ENCODE results near the gene TACR1.

The TACR1 gene

GRCh38 chr2:75023666-75024455 lies 175.5 kb downstream of the TACR1 start:
- DNase-seq (ENCODE audit: low read depth in 2 of 3, low spot score in 1 of 3), result no peak

- no peak for DNase-seq (ENCODE audit: low read depth in 2 of 3, low spot score in 1 of 3)
These were observed 176.8 kb downstream of the TACR1 start for GRCh38 chr2:75022516-75022915.

DNA sequence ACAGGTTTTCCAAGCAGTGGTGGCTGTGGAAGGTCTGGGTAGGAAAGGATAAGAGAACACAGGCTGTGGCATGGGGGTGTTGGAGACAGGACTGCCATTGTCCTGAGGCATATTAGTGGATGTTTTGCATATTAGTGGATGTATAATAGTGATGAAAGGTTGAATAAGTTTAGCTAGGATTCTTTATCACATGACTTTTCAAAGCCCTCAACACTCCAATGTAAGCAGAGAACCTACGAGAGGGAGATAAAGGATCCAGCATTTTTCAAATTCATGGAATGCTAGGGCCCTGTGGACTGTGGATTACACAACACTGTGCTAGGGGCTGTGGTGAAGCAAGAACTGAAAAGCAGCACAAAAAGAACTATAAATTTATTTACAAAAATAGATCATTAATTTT lies 177.6 kb downstream of the TACR1 start:
- DNase-seq (ENCODE audit: low read depth in 2 of 3, low spot score in 1 of 3), result no peak

DNA sequence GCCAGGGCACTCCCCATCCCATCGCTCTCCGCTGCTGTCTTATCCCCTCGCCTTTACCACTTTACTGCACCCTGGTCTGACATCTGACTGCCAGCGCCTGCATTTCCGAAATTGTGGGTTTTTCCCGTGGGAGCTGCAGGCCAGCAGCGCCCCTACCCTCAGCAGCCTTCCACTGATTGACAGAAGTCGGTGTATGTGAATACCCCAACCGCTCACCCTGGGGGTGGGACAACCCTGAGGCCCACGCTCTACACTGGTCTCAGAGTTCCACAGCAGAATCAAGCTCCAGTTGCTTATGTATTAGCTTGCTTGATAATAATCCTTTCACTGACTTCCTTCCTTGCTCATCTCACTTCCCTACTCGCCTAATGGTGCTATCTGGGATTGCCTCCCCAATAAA lies 178.8 kb downstream of the TACR1 start:
- no peak for DNase-seq (ENCODE audit: low read depth in 2 of 3, low spot score in 1 of 3)

- no peak for DNase-seq (ENCODE audit: low read depth in 2 of 3, low spot score in 1 of 3)
These were observed 179.5 kb downstream of the TACR1 start for GRCh38 chr2:75019790-75020189.

DNA sequence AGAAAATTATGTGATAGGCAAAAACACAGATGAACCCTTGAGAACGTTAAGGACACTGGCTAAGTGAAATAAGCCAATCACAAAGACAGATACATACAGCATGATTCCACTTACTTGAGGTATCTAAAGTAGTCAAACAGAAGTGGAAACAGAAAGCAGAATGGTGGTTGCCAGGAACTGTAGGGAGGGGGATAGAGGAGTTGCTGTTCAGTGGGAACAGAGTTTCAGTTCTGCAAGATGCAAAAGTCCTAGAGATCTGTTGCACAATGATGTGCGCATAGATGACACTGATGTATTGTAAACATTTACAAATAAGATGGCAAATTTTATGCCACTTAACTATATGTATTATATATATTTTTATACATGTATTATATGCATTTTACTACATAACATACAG lies 181.2 kb downstream of the TACR1 start:
- no peak for DNase-seq (ENCODE audit: low read depth in 2 of 3, low spot score in 1 of 3)

DNA sequence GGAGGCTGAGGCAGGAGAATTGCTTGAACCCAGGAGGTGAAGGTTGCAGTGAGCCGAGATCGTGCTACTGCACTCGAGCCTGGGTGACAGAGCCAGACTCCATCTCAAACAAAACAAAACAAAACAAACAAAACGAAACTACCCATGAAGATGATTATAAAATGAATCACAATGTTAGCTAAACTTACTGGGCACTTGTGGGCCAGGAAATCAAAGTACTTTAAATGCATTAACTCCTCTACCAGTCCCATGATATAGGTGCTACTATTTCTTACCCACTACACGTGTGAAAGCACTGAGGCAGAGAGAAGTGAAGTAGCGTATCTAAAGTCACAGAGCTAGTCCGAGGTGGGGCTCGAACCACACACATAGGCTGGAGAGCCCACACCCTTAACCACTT lies 187.2 kb downstream of the TACR1 start:
- no peak for DNase-seq (ENCODE audit: low read depth in 2 of 3, low spot score in 1 of 3)

DNA sequence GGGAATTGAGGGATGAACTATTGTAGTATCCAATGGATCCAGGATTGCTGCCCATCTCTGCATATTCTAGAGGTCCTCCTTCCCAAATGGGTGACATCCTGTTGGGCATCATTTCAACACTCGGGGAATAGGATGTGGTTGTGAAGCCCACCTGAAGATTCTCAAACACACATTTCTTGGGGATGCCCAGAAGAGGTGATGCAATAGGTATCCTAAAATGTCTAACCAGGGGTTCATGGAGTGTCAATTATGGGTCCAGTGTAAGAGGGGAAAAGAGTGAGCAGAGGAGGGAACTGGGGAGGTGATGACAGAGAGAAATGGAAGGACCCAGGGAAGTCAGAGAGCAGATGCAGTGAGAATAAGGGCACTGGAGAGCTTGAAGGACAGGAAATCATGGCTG lies 188.7 kb downstream of the TACR1 start:
- DNase-seq (ENCODE audit: low read depth in 2 of 3, low spot score in 1 of 3), result no peak

- no peak for DNase-seq (ENCODE audit: low read depth in 2 of 3, low spot score in 1 of 3)
These were observed 191.5 kb downstream of the TACR1 start for GRCh38 chr2:75007819-75008218.

- no peak for DNase-seq (ENCODE audit: low read depth in 2 of 3, low spot score in 1 of 3)
These were observed 192.3 kb downstream of the TACR1 start for GRCh38 chr2:75007061-75007460.

DNA sequence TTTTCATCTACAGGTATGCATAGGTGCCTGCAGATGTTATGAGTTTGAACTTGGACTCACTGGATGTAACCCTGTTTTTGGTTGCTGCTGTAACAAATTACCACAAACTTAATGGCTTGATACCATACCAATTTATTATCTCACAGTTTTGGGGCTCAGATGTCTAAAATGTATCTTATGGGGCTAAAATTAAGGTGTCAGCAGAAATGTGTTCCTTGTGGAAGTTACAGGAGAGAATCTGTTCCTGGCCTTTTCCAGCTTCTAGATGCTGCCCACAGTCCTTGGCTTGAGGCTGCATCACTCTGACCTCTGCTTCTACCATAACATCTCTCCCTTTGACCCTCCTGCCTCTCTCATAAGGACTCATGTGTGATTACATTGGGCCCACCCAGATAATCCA lies 193.3 kb downstream of the TACR1 start:
- DNase-seq (ENCODE audit: low read depth in 2 of 3, low spot score in 1 of 3), result no peak

DNA sequence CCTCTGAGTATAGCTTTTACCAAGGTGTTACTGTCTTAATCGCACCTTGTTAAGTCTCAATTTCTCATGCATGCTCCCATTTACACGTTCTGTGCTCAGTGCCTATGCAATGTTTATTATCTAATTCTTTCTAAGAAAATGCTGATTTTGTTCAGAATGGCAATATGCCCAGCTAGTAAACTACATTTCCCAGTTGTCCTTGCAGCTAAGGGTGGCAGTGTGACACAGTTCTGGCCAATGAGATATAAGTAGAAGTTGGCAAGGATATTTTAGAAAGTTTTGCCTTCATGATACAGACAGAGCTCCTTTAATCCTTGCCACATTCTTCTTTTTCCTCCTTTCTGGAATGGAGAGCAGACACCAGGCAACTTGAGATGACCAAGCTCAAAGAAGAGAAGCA lies 195.5 kb downstream of the TACR1 start:
- no peak for DNase-seq (ENCODE audit: low read depth in 2 of 3, low spot score in 1 of 3)

DNA sequence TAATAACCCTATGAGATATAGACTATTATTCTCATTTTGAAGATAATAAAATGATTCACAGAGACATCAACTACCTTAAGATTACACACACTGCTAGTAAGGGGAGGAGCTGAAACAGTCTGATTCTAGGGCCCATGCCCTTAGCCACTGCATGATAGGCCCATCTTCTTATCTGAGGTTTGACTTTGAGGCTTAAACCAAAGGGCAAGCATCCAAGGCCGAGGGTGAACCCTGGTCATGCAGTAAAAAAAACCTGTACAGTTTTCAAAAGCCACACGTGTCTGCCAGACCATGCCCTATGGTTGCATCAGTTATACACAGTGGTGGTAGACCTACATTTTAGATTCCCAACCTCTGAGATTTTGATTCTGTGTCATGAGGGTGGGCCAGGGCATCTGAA lies 196.0 kb downstream of the TACR1 start:
- DNase-seq (ENCODE audit: low read depth in 2 of 3, low spot score in 1 of 3), result no peak

GRCh38 chr2:75002007-75002406 lies 197.3 kb downstream of the TACR1 start:
- DNase-seq (ENCODE audit: low read depth in 2 of 3, low spot score in 1 of 3), result no peak

- DNase-seq (ENCODE audit: low read depth in 2 of 3, low spot score in 1 of 3), result no peak
These were observed 199.9 kb downstream of the TACR1 start for GRCh38 chr2:74999468-74999867.
